GM12891 (cell line): ENCODE results near the gene PLOD1.

Source experiments
- POLR2A ChIP-seq: IDR thresholded peaks from 2 replicates; pipeline ENCODE4 v1.6.1; 2011; ENCODE audit warnings: low read depth, low read length, control low read depth
- TAF1 ChIP-seq: IDR thresholded peaks from 2 replicates; pipeline ENCODE4 v1.6.1; 2011; ENCODE audit warnings: low read depth, low read length, control low read depth

DNA sequence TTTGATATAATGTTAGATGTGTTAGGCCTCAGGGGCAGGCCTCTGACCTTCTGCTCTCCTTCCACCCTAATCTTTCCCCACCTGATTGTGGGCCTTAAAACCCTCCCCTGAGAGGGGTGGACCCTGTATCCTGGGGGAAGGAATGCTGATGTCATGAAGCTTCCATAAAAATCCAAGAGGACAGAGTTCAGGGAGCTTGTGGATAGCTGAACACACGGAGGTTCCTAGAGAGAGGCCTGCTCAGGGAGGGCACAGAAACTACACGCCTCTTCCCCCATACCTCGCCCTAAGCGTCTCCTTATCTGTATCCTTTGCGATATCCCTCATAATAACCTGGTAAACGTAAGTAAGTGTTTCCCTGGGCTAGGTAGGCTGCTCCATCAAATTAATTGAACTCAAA is 50.1 kb downstream of the PLOD1 start:
- TF ChIP-seq TAF1 (no peak), POLR2A (no peak)
